Hepatocyte (in vitro differentiated cells): ENCODE results near the gene C6orf141. TPM values are rescaled to one million over a fixed set of nuclear protein-coding genes. Genes with fewer than 3 reads are reported as not detected.
A peak's percentile ranks its signal among the peaks of the same experiment; 100 is the strongest.

ENCODE experiments used
- DNase-seq: peaks from one replicate; pipeline ENCODE4 v3.0.0-alpha.2; 2016; ENCODE audit warnings: low spot score
- H2AFZ ChIP-seq: fragments of 200-600 bp; sonication (generic); 2 replicates; pipeline ENCODE4 v1.6.0; 2016; ENCODE audit warnings: antibody characterized with exemption, mild to moderate bottlenecking
- H3K27ac ChIP-seq: fragments of 200-600 bp; sonication (generic); 2 replicates; pipeline ENCODE4 v1.5.1; 2016; ENCODE audit warnings: mild to moderate bottlenecking
- H3K27me3 ChIP-seq: fragments of 200-600 bp; sonication (generic); 2 replicates; pipeline ENCODE4 v1.6.1; 2016
- H3K36me3 ChIP-seq: fragments of 200-600 bp; sonication (generic); replicated peaks from 2 replicates; pipeline ENCODE4 v1.5.1; 2016; ENCODE audit warnings: low read depth; ENCODE audit not compliant: insufficient read depth
- H3K4me1 ChIP-seq: fragments of 200-600 bp; sonication (generic); 2 replicates; pipeline ENCODE4 v1.5.1; 2016; ENCODE audit warnings: mild to moderate bottlenecking, moderate library complexity; ENCODE audit not compliant: insufficient read depth
- H3K4me2 ChIP-seq: fragments of 200-600 bp; sonication (generic); 2 replicates; pipeline ENCODE4 v1.6.0; 2016
- H3K4me3 ChIP-seq: fragments of 200-600 bp; sonication (generic); 2 replicates; pipeline ENCODE4 v1.5.1; 2016; ENCODE audit warnings: mild to moderate bottlenecking
- H3K79me2 ChIP-seq: fragments of 200-600 bp; sonication (generic); 2 replicates; pipeline ENCODE4 v1.6.0; 2017; ENCODE audit warnings: mild to moderate bottlenecking
- H3K9me2 ChIP-seq: fragments of 200-600 bp; sonication (generic); replicated peaks from 2 replicates; pipeline ENCODE4 v1.6.0; 2017; ENCODE audit warnings: mild to moderate bottlenecking; ENCODE audit not compliant: insufficient read depth
- H3K9me3 ChIP-seq: fragments of 200-600 bp; sonication (generic); 2 replicates; pipeline ENCODE4 v1.5.1; 2016; ENCODE audit warnings: low read depth, mild to moderate bottlenecking
- H4K20me1 ChIP-seq: fragments of 200-600 bp; sonication (generic); 2 replicates; pipeline ENCODE4 v1.6.0; 2016; ENCODE audit warnings: mild to moderate bottlenecking; ENCODE audit not compliant: insufficient read depth, poor library complexity, severe bottlenecking
- CTCF ChIP-seq: fragments of 200-600 bp; sonication (generic); IDR thresholded peaks from 2 replicates; pipeline ENCODE4 v1.5.1; 2016; ENCODE audit warnings: antibody characterized with exemption, mild to moderate bottlenecking; ENCODE audit not compliant: poor library complexity
- EZH2 ChIP-seq: fragments of 200-600 bp; sonication (generic); IDR thresholded peaks from 2 replicates; pipeline ENCODE4 v1.6.1; 2016; ENCODE audit warnings: antibody characterized with exemption, mild to moderate bottlenecking, borderline replicate concordance
- EZH2phosphoT487 ChIP-seq: fragments of 200-600 bp; sonication (generic); IDR thresholded peaks from one replicate; pipeline ENCODE4 v1.6.1; 2018; ENCODE audit warnings: antibody characterized with exemption, mild to moderate bottlenecking, low read depth, moderate library complexity; ENCODE audit not compliant: unreplicated experiment, severe bottlenecking
- WGBS: methylation state at CpG from one replicate; pipeline ENCODE4 v1.1.6; 2016; ENCODE audit warnings: low lambda C conversion rate; ENCODE audit errors: missing lambda C conversion rate; 5-methylcytosine and 5-hydroxymethylcytosine counted together
- polyA plus RNA-seq: library from polyadenylated mRNA; unstranded; fragments of >200 nt; fragmentation: Nextera tagmentation; extraction: Ambion mirVana; gene quantifications from 2 replicates; pipeline ENCODE4 v1.2.1, GENCODE V29; 2016
- total RNA-seq: library from RNA; depleted of rRNA; stranded (reverse); fragments of >200 nt; gene quantifications from 2 replicates; pipeline ENCODE4 v1.2.3, GENCODE V29; 2014

C6orf141 gene
- total and polyA plus RNA-seq, 2 experiments from 2014 or later = 2.9 to 4.5 TPM

- no peaks in the 10 kb centered on the region for H3K9me3 ChIP-seq
Observed at GRCh38 chr6:49549691-49550491, 577 bp upstream of the C6orf141 start.

GRCh38 chr6:49551078-49551865 is 804 bp downstream of the C6orf141 start:
- Histone ChIP-seq H3K27me3 (peaks cover 3% of the 10 kb centered on the region), H3K4me2 (peak overlapping the region; percentile 98), H3K4me3 (peak overlapping the region; percentile 60), H3K9me2 (no peaks in the 10 kb centered on the region), H3K36me3 (no peaks in the 10 kb centered on the region), H3K27ac (peak overlapping the region; percentile 26), H3K79me2 (no peaks in the 10 kb centered on the region), H2AFZ (peak overlapping the region; percentile 79), H3K4me1 (peaks cover 3% of the 10 kb centered on the region), H4K20me1 (no peaks in the 10 kb centered on the region), H3K9me3 (no peaks in the 10 kb centered on the region)
- peak; percentile 38 for DNase-seq
- 3% methylated on average over 38 of the region's 38 CpGs for WGBS
- TF ChIP-seq EZH2 (no peak), CTCF (no peak), EZH2phosphoT487 (no peak)

More at GRCh38 chr6:49549691-49550491, 577 bp upstream of the C6orf141 start:
- Histone ChIP-seq H3K4me2 (peak overlapping the region; percentile 98), H3K9me2 (no peaks in the 10 kb centered on the region), H3K4me1 (peaks cover 3% of the 10 kb centered on the region), H2AFZ (peak overlapping the region; percentile 79), H3K4me3 (peak overlapping the region; percentile 60), H3K27me3 (peaks cover 3% of the 10 kb centered on the region), H3K79me2 (no peaks in the 10 kb centered on the region), H4K20me1 (no peaks in the 10 kb centered on the region), H3K36me3 (no peaks in the 10 kb centered on the region), H3K27ac (no peak overlapping the region)
- TF ChIP-seq CTCF (no peak), EZH2phosphoT487 (no peak), EZH2 (no peak)
- no peak for DNase-seq
- WGBS = 39% methylated on average over 18 of the region's 20 CpGs

- Histone ChIP-seq H3K4me1 (peaks cover 3% of the 10 kb centered on the region), H2AFZ (peak overlapping the region; percentile 79), H3K27ac (no peak overlapping the region), H3K9me3 (no peaks in the 10 kb centered on the region), H3K9me2 (no peaks in the 10 kb centered on the region), H3K4me3 (peak overlapping the region; percentile 60), H3K79me2 (no peaks in the 10 kb centered on the region), H3K27me3 (peaks cover 3% of the 10 kb centered on the region), H4K20me1 (no peaks in the 10 kb centered on the region), H3K36me3 (no peaks in the 10 kb centered on the region), H3K4me2 (peak overlapping the region; percentile 98)
- 35% methylated on average over 2 of the region's 2 CpGs for WGBS
- DNase-seq = no peak
- TF ChIP-seq EZH2 (no peak), CTCF (no peak), EZH2phosphoT487 (no peak)
Observed at GRCh38 chr6:49551866-49552129, 1.3 kb downstream of the C6orf141 start.
